ENCODE results near the gene OR2M7. TPM values are rescaled to one million over a fixed set of nuclear protein-coding genes. Genes with fewer than 3 reads are reported as not detected.

OR2M7 gene
- total and polyA plus RNA-seq, 9 donors: not detected

DNA sequence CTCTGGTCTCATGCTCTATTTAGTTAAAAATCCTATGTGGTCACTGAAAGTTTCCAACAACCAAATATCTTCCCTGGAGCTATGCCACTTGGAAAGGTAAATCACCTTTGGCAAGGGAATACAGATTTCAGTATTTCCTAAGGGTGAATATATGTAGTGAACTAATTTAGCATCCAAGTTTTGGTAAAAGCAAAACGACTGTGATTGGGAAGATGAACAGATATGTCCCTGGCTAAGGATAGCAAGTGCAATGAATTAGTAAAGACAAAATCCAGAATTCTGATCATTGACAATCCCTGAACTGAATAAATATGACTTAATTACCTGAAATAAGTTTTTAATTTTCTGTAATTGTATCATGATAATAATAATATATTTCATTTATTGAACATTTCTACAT is 46.5 kb downstream of the OR2M7 start, which contains the start of gene OR2T33:
TSS of gene OR2T33 (minus strand) at position 101 of the 400 bp plus-strand sequence. CDS start 4,162 bp downstream, outside the sequence.
- no peak for DNase-seq
- Histone ChIP-seq H3K27me3 (no peaks in the 10 kb centered on the region), H3K27ac (no peak within 1 kb of the TSS), H3K4me3 (no peak within 1 kb of the TSS), H3K4me1 (ENCODE audit: insufficient read depth) (no peaks in the 10 kb centered on the region), H3K9me3 (no peaks in the 10 kb centered on the region), H3K36me3 (no peaks in the 10 kb centered on the region)
- intact Hi-C loops (cut with DNase I): no loop called here
- 24 to 35% (median 31%) methylated on average over 1 of the region's 1 CpG for WGBS, 3 donors
- TF ChIP-seq POLR2A (IDR thresholded peaks at IDR 0.05) (no peak), EP300 (IDR thresholded peaks at IDR 0.05) (no peak)
- TF ChIP-seq, protein P1, sequence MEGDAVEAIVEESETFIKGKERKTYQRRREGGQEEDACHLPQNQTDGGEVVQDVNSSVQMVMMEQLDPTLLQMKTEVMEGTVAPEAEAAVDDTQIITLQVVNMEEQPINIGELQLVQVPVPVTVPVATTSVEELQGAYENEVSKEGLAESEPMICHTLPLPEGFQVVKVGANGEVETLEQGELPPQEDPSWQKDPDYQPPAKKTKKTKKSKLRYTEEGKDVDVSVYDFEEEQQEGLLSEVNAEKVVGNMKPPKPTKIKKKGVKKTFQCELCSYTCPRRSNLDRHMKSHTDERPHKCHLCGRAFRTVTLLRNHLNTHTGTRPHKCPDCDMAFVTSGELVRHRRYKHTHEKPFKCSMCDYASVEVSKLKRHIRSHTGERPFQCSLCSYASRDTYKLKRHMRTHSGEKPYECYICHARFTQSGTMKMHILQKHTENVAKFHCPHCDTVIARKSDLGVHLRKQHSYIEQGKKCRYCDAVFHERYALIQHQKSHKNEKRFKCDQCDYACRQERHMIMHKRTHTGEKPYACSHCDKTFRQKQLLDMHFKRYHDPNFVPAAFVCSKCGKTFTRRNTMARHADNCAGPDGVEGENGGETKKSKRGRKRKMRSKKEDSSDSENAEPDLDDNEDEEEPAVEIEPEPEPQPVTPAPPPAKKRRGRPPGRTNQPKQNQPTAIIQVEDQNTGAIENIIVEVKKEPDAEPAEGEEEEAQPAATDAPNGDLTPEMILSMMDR (IDR thresholded peaks at IDR 0.05): no peak

Other genes starting within 250 kb of the OR2M7 start
- under 1 TPM in 3 of 7 donors, not detected in 4; 0.24 to 0.34 (median 0.25) TPM for gene OR2L13, start 229.4 kb downstream of the OR2M7 start, total RNA-seq
- gene OR2L13, start 229.4 kb downstream of the OR2M7 start, polyA plus RNA-seq: under 1 TPM; 0.04 to 0.13 TPM
- gene OR2M5, start 179.4 kb downstream of the OR2M7 start, total RNA-seq: not detected
- not detected for gene OR2M5, start 179.4 kb downstream of the OR2M7 start, polyA plus RNA-seq
- gene OR2M2, start 149.7 kb downstream of the OR2M7 start, total RNA-seq: not detected
- gene OR2M2, start 149.7 kb downstream of the OR2M7 start, polyA plus RNA-seq: not detected
- gene OR2M3, start 127.3 kb downstream of the OR2M7 start, total RNA-seq: under 1 TPM in 1 of 7 donors, not detected in 6; 0.11 TPM
- gene OR2M3, start 127.3 kb downstream of the OR2M7 start, polyA plus RNA-seq: not detected
- gene OR2M4, start 93.2 kb downstream of the OR2M7 start, total RNA-seq: under 1 TPM in 1 of 7 donors, not detected in 6; under 0.01 TPM
- gene OR2M4, start 93.2 kb downstream of the OR2M7 start, polyA plus RNA-seq: not detected
- not detected for gene OR2T33, start 46.6 kb downstream of the OR2M7 start, total RNA-seq
- gene OR2T33, start 46.6 kb downstream of the OR2M7 start, polyA plus RNA-seq: not detected
- gene OR2T12, start 21.1 kb downstream of the OR2M7 start, total RNA-seq: not detected
- gene OR2T12, start 21.1 kb downstream of the OR2M7 start, polyA plus RNA-seq: not detected
- not detected for gene OR14C36, start 24.2 kb upstream of the OR2M7 start, total RNA-seq
- not detected for gene OR14C36, start 24.2 kb upstream of the OR2M7 start, polyA plus RNA-seq
- not detected for gene OR2T4, start 37.1 kb upstream of the OR2M7 start, total RNA-seq
- gene OR2T4, start 37.1 kb upstream of the OR2M7 start, polyA plus RNA-seq: not detected
- gene OR2T6, start 51.2 kb upstream of the OR2M7 start, total RNA-seq: not detected
- not detected for gene OR2T6, start 51.2 kb upstream of the OR2M7 start, polyA plus RNA-seq
- gene OR2T1, start 78.5 kb upstream of the OR2M7 start, total RNA-seq: not detected
- not detected for gene OR2T1, start 78.5 kb upstream of the OR2M7 start, polyA plus RNA-seq
- gene OR2T2, start 121.1 kb upstream of the OR2M7 start, total RNA-seq: under 1 TPM in 2 of 7 donors, not detected in 5; 0.10 to 0.46 TPM
- gene OR2T2, start 121.1 kb upstream of the OR2M7 start, polyA plus RNA-seq: not detected
- not detected for gene OR2T3, start 148.8 kb upstream of the OR2M7 start, total RNA-seq
- not detected for gene OR2T3, start 148.8 kb upstream of the OR2M7 start, polyA plus RNA-seq
- gene OR2T5, start 164.0 kb upstream of the OR2M7 start, total RNA-seq: under 1 TPM in 1 of 7 donors, not detected in 6; 0.10 TPM
- gene OR2T5, start 164.0 kb upstream of the OR2M7 start, polyA plus RNA-seq: not detected
- under 1 TPM in 1 of 7 donors, not detected in 6; 0.23 TPM for gene OR2G6, start 183.5 kb upstream of the OR2M7 start, total RNA-seq
- not detected for gene OR2G6, start 183.5 kb upstream of the OR2M7 start, polyA plus RNA-seq
- gene OR2T29, start 238.2 kb upstream of the OR2M7 start, total RNA-seq: not detected
- gene OR2T29, start 238.2 kb upstream of the OR2M7 start, polyA plus RNA-seq: not detected

All from ovary (tissue), 9 donors.